Left lobe of liver (tissue), 2 donors: ENCODE data around the gene PTPN2. TPM values are rescaled to one million over a fixed set of nuclear protein-coding genes. Genes with fewer than 3 reads are reported as not detected.

Source experiments
- ATAC-seq: fragments of 200-7000 bp; cut with Tn5 transposase; one replicate; pipeline ENCODE4 v1.9.1; 2020; ENCODE audit warnings: mild to moderate bottlenecking, moderate library complexity
- DNase-seq: peaks from one replicate; pipeline ENCODE4 v3.0.0-alpha.2; 2020; ENCODE audit warnings: low spot score
- total RNA-seq: library from RNA; stranded (reverse); gene quantifications from one replicate; pipeline ENCODE4 v1.2.1, GENCODE V29; 2021
- donor health status: DM: no; HTN: no; CAD: no; lungs with moderate emphysema.
- donor health status: DM: no; HTN: yes; CAD: no.

PTPN2 gene
- total RNA-seq, 1 donor from 2014 or later: 9.9 TPM

- DNase-seq: no peak
- ATAC-seq: no peak
Measured at GRCh38 chr18:12750715-12751502, 133.1 kb downstream of the PTPN2 start.

GRCh38 chr18:12750076-12750714, 133.8 kb downstream of the PTPN2 start:
- DNase-seq (no peak), ATAC-seq (no peak)

GRCh38 chr18:12749121-12749520, 134.9 kb downstream of the PTPN2 start:
- DNase-seq (peak; percentile 18), ATAC-seq (no peak)

- DNase-seq (no peak), ATAC-seq (no peak)
Measured at GRCh38 chr18:12748671-12749070, 135.4 kb downstream of the PTPN2 start.

- peak; percentile 5 for DNase-seq
- ATAC-seq: no peak
Measured at GRCh38 chr18:12747530-12748315, 136.3 kb downstream of the PTPN2 start.

GRCh38 chr18:12745095-12745795, 138.8 kb downstream of the PTPN2 start:
- no peak for ATAC-seq

GRCh38 chr18:12744103-12744502, 139.9 kb downstream of the PTPN2 start:
- no peak for DNase-seq

More at GRCh38 chr18:12745095-12745795, 138.8 kb downstream of the PTPN2 start:
- no peak for DNase-seq

GRCh38 chr18:12742453-12742852, 141.6 kb downstream of the PTPN2 start:
- no peak for DNase-seq
- ATAC-seq: no peak

More at GRCh38 chr18:12744103-12744502, 139.9 kb downstream of the PTPN2 start:
- peak; percentile 88 for ATAC-seq

Other genes with a start within 250 kb of the PTPN2 start
- 21.6 TPM for gene SPIRE1, start 226.1 kb downstream of the PTPN2 start, total RNA-seq
- 6.5 TPM for gene CEP76, start 181.5 kb downstream of the PTPN2 start, total RNA-seq
- gene PSMG2, start 181.2 kb downstream of the PTPN2 start, total RNA-seq: 27.0 TPM
- 18.7 TPM for gene SEH1L, start 63.8 kb upstream of the PTPN2 start, total RNA-seq
- gene CEP192, start 107.1 kb upstream of the PTPN2 start, total RNA-seq: 9.5 TPM